GM12878 (cell line): ENCODE measurements around the gene KLRG1. TPM values are rescaled to one million over a fixed set of nuclear protein-coding genes. Genes with fewer than 3 reads are reported as not detected.

ENCODE experiments used
- ATAC-seq: fragments of 200-7000 bp; cut with Tn5 transposase; 3 replicates; pipeline ENCODE4 v1.9.1; 2020; ENCODE audit warnings: mild to moderate bottlenecking, moderate library complexity
- BruUV-seq: library from RNA; stranded (reverse); fragments of 400-500 nt; replicated peaks from 2 replicates; lab custom pipeline; 2021; lab: Mats Ljungman, UMichigan
- CTCF ChIA-PET: fragments of 300-600 bp; sonication (Branson Sonifier 250); formaldehyde crosslinking; extraction: SDS; loops from one replicate; lab custom pipeline; 2021; ENCODE audit warnings: inconsistent platforms; lab: Yijun Ruan, JAX
- POLR2A ChIA-PET: fragments of 350-600 bp; formaldehyde crosslinking; extraction: SDS; loops from one replicate; lab custom pipeline; 2021; ENCODE audit warnings: inconsistent platforms; lab: Charles Lee
- RAD21 ChIA-PET: fragments of 300-600 bp; sonication (Branson Sonifier 250); formaldehyde crosslinking; loops from one replicate; lab custom pipeline; 2023; ENCODE audit warnings: antibody characterized with exemption; ENCODE audit not compliant: unreplicated experiment; lab: Charles Lee
- SMC1A ChIA-PET: fragments of 300-600 bp; sonication (Branson Sonifier 250); formaldehyde crosslinking; loops from one replicate; lab custom pipeline; 2023; ENCODE audit not compliant: unreplicated experiment, uncharacterized antibody; lab: Charles Lee
- DNase-seq: peaks from one replicate; pipeline ENCODE4 v3.0.0-alpha.2; 2011; ENCODE audit warnings: low read depth, low spot score
- FAIRE-seq: peaks from 3 replicates; lab custom pipeline; 2011; peaks lifted over from hg19 to GRCh38; lab: Jason Lieb, UNC
- H2AFZ ChIP-seq: 2 replicates; pipeline ENCODE4 v1.6.0; 2011; ENCODE audit warnings: low read depth, low read length, control low read depth; ENCODE audit not compliant: control insufficient read depth
- H3K27ac ChIP-seq: 2 replicates; pipeline ENCODE4 v1.5.1; 2011; ENCODE audit warnings: control low read depth; ENCODE audit not compliant: control insufficient read depth, insufficient read depth
- H3K27me3 ChIP-seq, 2 experiments: replicated peaks in 1 of 2; 2 replicates each; pipeline versions ENCODE4 v1.6.0 to v1.6.1; 2011; ENCODE audit warnings: low read length in 1 of 2; ENCODE audit not compliant: control insufficient read depth in 2 of 2, insufficient read depth in 2 of 2
- H3K36me3 ChIP-seq, 2 experiments: 2 replicates each; pipeline ENCODE4 v1.5.1; 2011; ENCODE audit warnings: low read length in 1 of 2; ENCODE audit not compliant: control insufficient read depth in 2 of 2, insufficient read depth in 2 of 2
- H3K4me1 ChIP-seq: 2 replicates; pipeline ENCODE4 v1.6.1; 2011; ENCODE audit warnings: mild to moderate bottlenecking, low read length, moderate library complexity, mixed read lengths; ENCODE audit not compliant: control insufficient read depth, insufficient read depth
- H3K4me2 ChIP-seq: 2 replicates; pipeline ENCODE4 v1.6.0; 2011; ENCODE audit warnings: control low read depth; ENCODE audit not compliant: control insufficient read depth, insufficient read depth
- H3K4me3 ChIP-seq: fragments of 200-600 bp; sonication (generic); 2 replicates; pipeline ENCODE4 v1.5.1; 2016
- H3K79me2 ChIP-seq: 2 replicates; pipeline ENCODE4 v1.6.0; 2011; ENCODE audit warnings: low read length; ENCODE audit not compliant: control insufficient read depth, insufficient read depth
- H3K9ac ChIP-seq: 2 replicates; pipeline ENCODE4 v1.8.0; 2011; ENCODE audit warnings: low read length, control low read depth, mixed read lengths; ENCODE audit not compliant: control insufficient read depth, insufficient read depth
- H3K9me3 ChIP-seq: replicated peaks from 3 replicates; pipeline ENCODE4 v1.5.1; 2011; ENCODE audit warnings: mild to moderate bottlenecking, low read length; ENCODE audit not compliant: control insufficient read depth, insufficient read depth
- H4K20me1 ChIP-seq: 2 replicates; pipeline ENCODE4 v1.6.0; 2011; ENCODE audit not compliant: control insufficient read depth, insufficient read depth
- BACH1 ChIP-seq: fragments of 450-650 bp; IDR thresholded peaks from 2 replicates; pipeline ENCODE4 v1.6.1; 2017; ENCODE audit warnings: mild to moderate bottlenecking, borderline replicate concordance
- BHLHE40 ChIP-seq, 2 experiments: fragments of 450-650 bp in 1 of 2; IDR thresholded peaks; 2 replicates each; pipeline ENCODE4 v1.6.1; 2011 to 2017; ENCODE audit warnings: low read depth in 2 of 2, borderline replicate concordance in 1 of 2, improper control_type of control experiment in 1 of 2, low read length in 1 of 2, mild to moderate bottlenecking in 1 of 2
- CBX5 ChIP-seq: sonication (generic); IDR thresholded peaks from 2 replicates; pipeline ENCODE4 v1.6.1; 2016; ENCODE audit warnings: low read depth, moderate library complexity, mild to moderate bottlenecking, inconsistent platforms
- FOXK2 ChIP-seq: fragments of 450-650 bp; IDR thresholded peaks from 2 replicates; pipeline ENCODE4 v1.6.1; 2017; ENCODE audit warnings: mild to moderate bottlenecking, moderate library complexity
- HDAC6 ChIP-seq: fragments of 200-600 bp; sonication (generic); IDR thresholded peaks from one replicate; pipeline ENCODE4 v1.8.0; 2017; ENCODE audit warnings: antibody characterized with exemption; ENCODE audit not compliant: unreplicated experiment
- IKZF2 ChIP-seq, 2 experiments: fragments of 450-650 bp; IDR thresholded peaks; 2 replicates each; pipeline ENCODE4 v1.6.1; 2017; ENCODE audit warnings: mild to moderate bottlenecking in 2 of 2, moderate library complexity in 2 of 2
- JUNB ChIP-seq: IDR thresholded peaks from 2 replicates; pipeline ENCODE4 v1.6.1; 2016; ENCODE audit warnings: antibody characterized with exemption, mild to moderate bottlenecking
- MTA3 ChIP-seq: IDR thresholded peaks from 2 replicates; pipeline ENCODE4 v1.6.1; 2012; ENCODE audit warnings: low read length, inconsistent platforms, borderline replicate concordance
- MYB ChIP-seq: fragments of 150-350 bp; IDR thresholded peaks from 2 replicates; pipeline ENCODE4 v1.6.1; 2014; ENCODE audit warnings: mild to moderate bottlenecking, low read depth, low read length, borderline replicate concordance
- PKNOX1 ChIP-seq: fragments of 450-650 bp; IDR thresholded peaks from 2 replicates; pipeline ENCODE4 v1.6.1; 2016; ENCODE audit warnings: mild to moderate bottlenecking
- POU2F2 ChIP-seq: IDR thresholded peaks from 3 replicates; pipeline ENCODE4 v1.6.1; 2011; ENCODE audit warnings: low read depth, mild to moderate bottlenecking, low read length, borderline replicate concordance
- SMARCA5 ChIP-seq: fragments of 450-650 bp; IDR thresholded peaks from 2 replicates; pipeline ENCODE4 v1.6.1; 2017; ENCODE audit warnings: mild to moderate bottlenecking
- SRF ChIP-seq, 2 experiments: IDR thresholded peaks; 2 replicates each; pipeline ENCODE4 v1.6.1; 2011; ENCODE audit warnings: low read depth in 2 of 2, low read length in 2 of 2, mild to moderate bottlenecking in 1 of 2, moderate library complexity in 1 of 2
- TCF12 ChIP-seq: IDR thresholded peaks from 2 replicates; pipeline ENCODE4 v1.6.1; 2011; ENCODE audit warnings: low read depth, mild to moderate bottlenecking, low read length
- ZZZ3 ChIP-seq: IDR thresholded peaks from 2 replicates; pipeline ENCODE4 v1.6.1; 2011; ENCODE audit warnings: low read depth; ENCODE audit not compliant: control insufficient read depth, insufficient read length
- WGBS: methylation state at CpG from one replicate; pipeline ENCODE4 v1.1.6; 2016; ENCODE audit warnings: low lambda C conversion rate; ENCODE audit not compliant: insufficient replicate concordance, insufficient coverage; ENCODE audit errors: missing lambda C conversion rate; 5-methylcytosine and 5-hydroxymethylcytosine counted together
- in situ Hi-C: fragments of 300-500 bp; cut with MboI; formaldehyde crosslinking; loops from 9 replicates; pipeline ENCODE4 v1.14.3; 2018; ENCODE audit warnings: mixed read lengths
- intact Hi-C: fragments of 100-400 bp; cut with micrococcal nuclease; formaldehyde crosslinking; loops from one replicate; pipeline ENCODE4 v1.14.2; 2022; ENCODE audit not compliant: unreplicated experiment
- polyA plus RNA-seq, 11 experiments: library from polyadenylated mRNA; depleted of rRNA in 4 of 11; unstranded in 6 of 11; stranded (reverse) in 5 of 11; fragments of >200 nt; fragmentation: Nextera tagmentation in 4 of 11; fragmentation: Illumina TruSeq in 1 of 11; extraction: Ambion mirVana in 4 of 11; extraction: Trizol in 1 of 11; gene quantifications; 1 replicate in 1 of 11; 2 replicates in 10 of 11; pipeline versions ENCODE4 v1.2.1 to v1.2.3, GENCODE V29; 2011 to 2016; ENCODE audit warnings: inconsistent platforms in 2 of 11, missing spikeins in 2 of 11, low read depth in 1 of 11
- total RNA-seq, 4 experiments: library from RNA; depleted of rRNA in 3 of 4; stranded (reverse); fragments of >200 nt in 3 of 4; fragmentation: Illumina TruSeq in 1 of 4; extraction: Trizol in 1 of 4; gene quantifications; 2 replicates each; pipeline versions ENCODE4 v1.2.1 to v1.2.3, GENCODE V29; 2013 to 2021
- TF ChIP-seq, protein P1 (sequence below): IDR thresholded peaks from 2 replicates; pipeline ENCODE4 v1.6.1; 2012; ENCODE audit warnings: low read depth, low read length, improper control_type of control experiment

The KLRG1 gene
- total and polyA plus RNA-seq, 10 of the 15 experiments (the other 5 are each of a cell fraction or from before 2014, with no cell fraction given), result 2.3 to 6.5 (median 3.9) TPM

- Histone ChIP-seq H3K4me3 (no peak overlapping the region), H3K4me1 (peaks cover 4% of the 10 kb centered on the region; the same call in 1 of the 2 replicates)
- CTCF ChIA-PET, result no interaction called here
These were observed 33.3 kb upstream of the KLRG1 start for GRCh38 chr12:8956073-8956472.

More at GRCh38 chr12:8956073-8956472, 33.3 kb upstream of the KLRG1 start:
- intact Hi-C loops, result no loop called here
- no TSS peak for BruUV-seq
- ATAC-seq (no peak), DNase-seq (no peak), FAIRE-seq (no peak)
- no peaks in the 10 kb centered on the region; the same call in none of the 2 replicates for H3K79me2 ChIP-seq
- ChIA-PET RAD21 (no interaction called here), SMC1A (no interaction called here), POLR2A (no interaction called here)
- TF ChIP-seq TCF12 (no peak), POU2F2 (no peak), MTA3 (no peak), BHLHE40 (IDR thresholded peaks at IDR 0.05; ENCODE audit: borderline replicate concordance in 1 of 2, low read depth in 2 of 2, low read length in 1 of 2) (no peak), PKNOX1 (no peak), BACH1 (no peak), ZZZ3 (no peak), CBX5 (no peak), JUNB (no peak), HDAC6 (no peak), FOXK2 (no peak), SRF (IDR thresholded peaks at IDR 0.05; ENCODE audit: low read depth in 2 of 2, low read length in 2 of 2) (no peak), MYB (no peak), IKZF2 (IDR thresholded peaks at IDR 0.05) (no peak), SMARCA5 (no peak)
- TF ChIP-seq, protein P1, sequence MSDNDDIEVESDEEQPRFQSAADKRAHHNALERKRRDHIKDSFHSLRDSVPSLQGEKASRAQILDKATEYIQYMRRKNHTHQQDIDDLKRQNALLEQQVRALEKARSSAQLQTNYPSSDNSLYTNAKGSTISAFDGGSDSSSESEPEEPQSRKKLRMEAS, result no peak
- H3K9ac ChIP-seq, result no peak overlapping the region
- no peaks in the 10 kb centered on the region for H3K27me3 ChIP-seq
- no peaks in the 10 kb centered on the region; the same call in 2 of the 3 replicates for H3K9me3 ChIP-seq
- H3K36me3 ChIP-seq, result no peaks in the 10 kb centered on the region
- H3K4me2 ChIP-seq, result no peak overlapping the region
- H4K20me1 ChIP-seq, result no peaks in the 10 kb centered on the region
- H3K27ac ChIP-seq, result no peak overlapping the region
- WGBS, result 83% methylated on average over 15 of the region's 15 CpGs
- H2AFZ ChIP-seq, result no peak overlapping the region
- in situ Hi-C loops, result no loop called here
